Measurements from ENCODE around the gene ZNF146. TPM values are rescaled to one million over a fixed set of nuclear protein-coding genes. Genes with fewer than 3 reads are reported as not detected.
"Not testable (repeated sequence)": the region's sequence is repeated elsewhere in the genome, so short reads cannot be mapped to it uniquely, and the experiment has no call there.

The ZNF146 gene
- 100 to 1,000 TPM; 122 to 129 TPM for total RNA-seq
- polyA plus RNA-seq = 80.6 TPM

DNA sequence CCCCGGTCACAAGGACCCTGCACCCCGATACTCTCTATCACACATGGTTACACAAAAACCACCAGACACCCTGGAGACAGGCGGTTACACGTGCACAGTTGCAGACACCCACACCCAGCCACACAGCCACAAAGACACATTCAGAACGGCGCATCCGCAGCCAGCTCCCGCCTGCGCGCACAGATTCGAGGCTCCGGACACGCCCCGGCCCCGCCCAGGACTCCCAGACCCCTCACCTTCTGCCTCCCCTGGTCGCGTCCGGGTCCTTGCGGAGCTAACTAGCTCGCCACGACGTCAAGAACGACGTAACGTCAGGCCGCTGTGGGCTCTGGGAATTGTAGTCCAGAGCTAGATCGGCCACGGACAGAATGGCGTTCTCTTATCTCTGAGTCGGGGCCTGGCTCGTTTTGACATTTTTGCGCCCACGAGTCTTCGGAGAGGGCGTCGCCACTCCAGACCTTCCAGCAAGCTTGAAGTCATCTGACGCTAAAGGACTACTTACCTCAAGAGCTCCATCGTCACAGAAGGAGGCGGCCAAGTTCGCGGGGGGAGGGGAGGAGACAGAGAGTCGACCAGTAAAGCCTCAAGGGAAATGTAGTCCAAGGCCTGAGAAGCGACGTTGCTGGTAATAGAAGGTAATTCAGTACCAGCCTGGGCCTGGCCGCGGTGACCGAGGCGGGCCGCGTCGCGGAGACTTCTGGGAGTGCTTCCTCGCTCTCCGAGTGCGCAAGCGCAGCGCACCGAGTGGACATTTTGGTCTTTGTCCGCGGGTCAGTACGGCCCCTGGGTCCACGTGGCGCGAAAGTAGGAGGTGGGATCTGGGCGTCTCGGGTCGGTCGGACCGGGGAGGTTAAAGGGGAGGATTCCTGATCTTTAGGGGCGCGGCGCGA lies at the start of gene ZNF146, which contains the start of gene ZNF565:
ZNF146 (plus strand) TSS at position 721 of the 890 bp plus-strand sequence. CDS start 21,335 bp downstream, outside the sequence.
ZNF565 (minus strand) TSS at position 280 of the 890 bp plus-strand sequence. CDS start 12,680 bp downstream, outside the sequence.
- peak within 1 kb of the TSS; percentile 96 for H3K4me3 ChIP-seq (ENCODE audit: low read length)
- H3K36me3 ChIP-seq (ENCODE audit: insufficient read depth, low read length) = no peaks in the 10 kb centered on the region
- H3K27ac Mint-ChIP-seq = peak within 1 kb of the TSS in 1 of 8 donors; percentile 86
- ChIA-PET POLR2A (interaction anchor here (0.5 to 2.3 kb wide), 13 partner anchors 52 to 1255 kb away, joined by 3 to 21 read pairs (median 5); partner anchors contain the start of genes CAPNS1, POLR2I, TBCB and THAP8), CTCF (interaction anchor here (0.8 to 1.8 kb wide), 2 partner anchors 87 to 313 kb away, joined by 3 to 6 read pairs; partner anchors contain the start of gene ZNF260)
- peak within 1 kb of the TSS; percentile 95 for H3K27ac ChIP-seq (ENCODE audit: low read depth, low read length)
- no peaks in the 10 kb centered on the region for H3K27me3 ChIP-seq (ENCODE audit: insufficient read depth, low read length, poor library complexity, severe bottlenecking)
- peaks cover 3 to 11% (median 5%) of the 10 kb centered on the region in 3 donors for H3K36me3 Mint-ChIP-seq
- H3K9me3 ChIP-seq (ENCODE audit: low read length) = no peaks in the 10 kb centered on the region
- no peaks in the 10 kb centered on the region for H3K9me3 Mint-ChIP-seq
- H3K4me3 Mint-ChIP-seq = no peak within 1 kb of the TSS
- peak; percentile 93 to 97 (median 95) for DNase-seq
- H3K4me1 Mint-ChIP-seq = peaks cover 23 to 36% (median 30%) of the 10 kb centered on the region in 3 donors
- peaks cover 22% of the 10 kb centered on the region for H3K4me1 ChIP-seq (ENCODE audit: insufficient read depth, low read length)
- H3K27me3 Mint-ChIP-seq = no peaks in the 10 kb centered on the region

DNA sequence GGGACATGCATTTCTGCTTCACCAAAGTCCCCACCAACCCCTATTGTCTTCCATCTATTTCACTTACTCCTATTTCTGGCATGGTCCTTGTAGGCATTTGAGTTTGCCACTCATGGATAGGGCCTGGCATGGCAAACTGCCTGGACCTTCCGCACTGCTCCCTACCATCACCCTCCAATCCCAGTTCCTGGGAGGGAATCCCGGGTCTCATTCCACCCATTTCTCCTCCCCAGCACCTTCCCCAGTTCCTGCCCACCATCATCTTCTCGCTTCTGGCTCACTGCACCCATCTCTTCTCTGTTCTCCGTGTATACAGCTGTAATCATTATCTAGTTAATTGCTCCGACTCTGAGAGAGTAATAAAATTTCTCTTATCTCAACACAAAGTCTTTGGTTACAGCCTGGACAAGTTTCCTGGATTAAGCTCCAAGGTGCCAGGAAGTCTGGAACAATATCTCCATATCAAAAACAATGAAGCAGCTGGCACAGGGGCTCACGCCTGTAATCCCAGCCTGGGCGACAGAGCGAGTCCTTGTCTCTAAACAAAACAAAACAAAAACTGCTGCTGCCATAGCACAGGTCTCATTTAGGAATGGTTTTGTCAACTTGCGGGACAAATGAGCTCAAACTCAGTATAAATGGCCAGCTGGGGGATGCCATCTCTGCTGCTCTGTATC lies 45.7 kb upstream of the ZNF146 start:
- peaks cover 3 to 4% (median 4%) of the 10 kb centered on the region in 3 donors for H3K4me1 Mint-ChIP-seq
- H3K27ac Mint-ChIP-seq = peak overlapping the region in 3 of 8 donors; percentile 11 to 87 (median 35)

DNA sequence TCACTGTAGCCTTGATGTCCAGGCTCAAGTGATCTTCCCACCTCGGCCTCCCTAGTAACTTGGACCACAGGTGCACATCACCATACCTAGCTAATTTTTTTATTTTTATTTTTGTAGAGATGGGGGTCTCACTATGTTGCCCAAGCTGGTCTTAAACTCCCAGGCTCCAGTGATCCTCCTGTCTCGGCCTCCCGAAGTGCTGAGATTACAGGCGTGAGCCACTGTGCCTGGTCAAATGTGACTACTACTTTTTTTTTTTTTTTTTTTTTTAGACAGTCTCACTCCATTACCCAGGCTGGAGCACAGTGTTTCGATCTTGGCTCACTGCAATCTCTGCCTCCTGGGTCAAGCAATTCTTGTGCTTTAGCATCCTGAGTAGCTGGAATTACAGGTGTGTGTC lies 42.1 kb upstream of the ZNF146 start:
- no peak overlapping the region for H3K4me3 ChIP-seq (ENCODE audit: low read length)
- H3K27ac ChIP-seq (ENCODE audit: low read depth, low read length) = no peak overlapping the region
- Mint-ChIP-seq H3K4me3 (no peak overlapping the region), H3K36me3 (no peaks in the 10 kb centered on the region), H3K27ac (peak overlapping the region in 1 of 8 donors; percentile 31), H3K9me3 (no peaks in the 10 kb centered on the region), H3K4me1 (peaks cover 3 to 4% (median 4%) of the 10 kb centered on the region in 3 donors), H3K27me3 (no peaks in the 10 kb centered on the region)
- POLR2A ChIA-PET = no interaction called here
- no peak for DNase-seq
- no peaks in the 10 kb centered on the region for H3K36me3 ChIP-seq (ENCODE audit: insufficient read depth, low read length)
- H3K4me1 ChIP-seq (ENCODE audit: insufficient read depth, low read length) = no peaks in the 10 kb centered on the region
- no peaks in the 10 kb centered on the region for H3K27me3 ChIP-seq (ENCODE audit: insufficient read depth, low read length, poor library complexity, severe bottlenecking)
- no peaks in the 10 kb centered on the region for H3K9me3 ChIP-seq (ENCODE audit: low read length)
- CTCF ChIA-PET = interaction anchor here (1.1 to 13.0 kb wide), 2 partner anchors 38 to 45 kb away, joined by 3 to 165 read pairs; no protein-coding TSS in a partner anchor

More for the DNA sequence above, 45.7 kb upstream of the ZNF146 start:
- H3K9me3 Mint-ChIP-seq = no peaks in the 10 kb centered on the region
- Histone ChIP-seq H3K27ac (ENCODE audit: low read depth, low read length) (no peak overlapping the region), H3K27me3 (ENCODE audit: insufficient read depth, low read length, poor library complexity, severe bottlenecking) (no peaks in the 10 kb centered on the region), H3K9me3 (ENCODE audit: low read length) (no peaks in the 10 kb centered on the region), H3K4me3 (ENCODE audit: low read length) (no peak overlapping the region), H3K36me3 (ENCODE audit: insufficient read depth, low read length) (no peaks in the 10 kb centered on the region), H3K4me1 (ENCODE audit: insufficient read depth, low read length) (no peaks in the 10 kb centered on the region)
- no peaks in the 10 kb centered on the region for H3K27me3 Mint-ChIP-seq
- ChIA-PET CTCF (interaction anchor here (0.6 to 13.0 kb wide), 5 partner anchors 10 to 91 kb away, joined by 3 to 165 read pairs (median 3); partner anchors contain the start of genes POLR2I and TBCB), POLR2A (interaction anchor here (1.6 kb wide), 1 partner anchor 54 kb away, joined by 5 read pairs; the partner anchor contains the start of genes POLR2I and TBCB)
- H3K4me3 Mint-ChIP-seq = no peak overlapping the region
- no peaks in the 10 kb centered on the region for H3K36me3 Mint-ChIP-seq
- no peak for DNase-seq

DNA sequence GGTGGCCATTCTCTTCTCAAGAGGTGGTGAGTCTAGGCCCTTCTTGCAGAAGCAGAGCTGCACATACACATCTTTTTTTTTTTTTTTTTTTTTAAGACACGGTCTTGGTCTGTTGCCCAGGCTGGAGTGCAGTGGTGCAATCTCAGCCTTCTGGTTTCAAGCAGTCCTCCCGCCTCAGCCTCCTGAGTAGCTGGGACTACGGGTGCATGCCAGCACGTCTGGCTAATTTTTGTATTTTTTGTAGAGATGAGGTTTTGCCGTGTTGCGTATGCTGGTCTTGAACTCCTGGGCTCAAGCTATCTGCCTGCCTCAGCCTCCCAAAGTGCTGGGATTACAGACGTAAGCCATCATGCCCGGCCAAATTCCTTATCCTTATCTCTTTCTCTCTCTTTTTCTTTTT lies 41.1 kb upstream of the ZNF146 start:
- H3K9me3 ChIP-seq (ENCODE audit: low read length); H3K27me3 ChIP-seq (ENCODE audit: insufficient read depth, low read length, poor library complexity, severe bottlenecking); H3K4me3 Mint-ChIP-seq; H3K27me3 Mint-ChIP-seq; H3K36me3 ChIP-seq (ENCODE audit: insufficient read depth, low read length); H3K4me3 ChIP-seq (ENCODE audit: low read length); H3K27ac ChIP-seq (ENCODE audit: low read depth, low read length); H3K9me3 Mint-ChIP-seq; POLR2A ChIA-PET; H3K4me1 Mint-ChIP-seq; H3K4me1 ChIP-seq (ENCODE audit: insufficient read depth, low read length); DNase-seq; H3K36me3 Mint-ChIP-seq: not testable (repeated sequence)
- CTCF ChIA-PET = interaction anchor here (13.0 kb wide), 1 partner anchor 46 kb away, joined by 165 read pairs; no protein-coding TSS in a partner anchor
- peak overlapping the region in 2 of 8 donors; percentile 10 to 95 for H3K27ac Mint-ChIP-seq

DNA sequence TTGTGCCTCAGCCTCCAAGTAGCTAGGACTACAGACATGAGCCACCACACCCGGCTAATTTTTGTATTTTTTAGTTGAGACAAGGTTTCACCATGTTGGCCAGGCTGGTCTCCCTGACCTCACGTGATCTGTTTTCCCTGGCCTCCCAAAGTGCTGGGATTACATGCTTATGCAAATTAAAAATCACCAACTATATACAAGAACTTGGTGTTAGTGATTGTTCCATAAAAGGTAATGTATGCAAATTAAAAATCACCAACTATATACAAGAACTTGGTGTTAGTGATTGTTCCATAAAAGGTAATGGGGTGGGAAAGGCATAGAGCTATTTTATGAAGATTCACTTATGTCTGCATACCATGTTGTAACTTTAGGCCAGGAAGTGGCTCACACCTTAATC lies 35.8 kb upstream of the ZNF146 start:
- H3K9me3 Mint-ChIP-seq; POLR2A ChIA-PET; H3K4me1 ChIP-seq (ENCODE audit: insufficient read depth, low read length); H3K36me3 ChIP-seq (ENCODE audit: insufficient read depth, low read length); H3K4me3 ChIP-seq (ENCODE audit: low read length); DNase-seq; H3K4me1 Mint-ChIP-seq; H3K27me3 ChIP-seq (ENCODE audit: insufficient read depth, low read length, poor library complexity, severe bottlenecking); H3K9me3 ChIP-seq (ENCODE audit: low read length); H3K27ac ChIP-seq (ENCODE audit: low read depth, low read length); H3K27me3 Mint-ChIP-seq; H3K4me3 Mint-ChIP-seq: not testable (repeated sequence)
- H3K36me3 Mint-ChIP-seq = peaks cover 4 to 18% (median 7%) of the 10 kb centered on the region in 3 donors
- H3K27ac Mint-ChIP-seq = peak overlapping the region in 1 of 8 donors; percentile 38
- CTCF ChIA-PET = interaction anchor here (1.5 to 1.6 kb wide), 2 partner anchors 9 to 51 kb away, joined by 6 to 8 read pairs; no protein-coding TSS in a partner anchor

DNA sequence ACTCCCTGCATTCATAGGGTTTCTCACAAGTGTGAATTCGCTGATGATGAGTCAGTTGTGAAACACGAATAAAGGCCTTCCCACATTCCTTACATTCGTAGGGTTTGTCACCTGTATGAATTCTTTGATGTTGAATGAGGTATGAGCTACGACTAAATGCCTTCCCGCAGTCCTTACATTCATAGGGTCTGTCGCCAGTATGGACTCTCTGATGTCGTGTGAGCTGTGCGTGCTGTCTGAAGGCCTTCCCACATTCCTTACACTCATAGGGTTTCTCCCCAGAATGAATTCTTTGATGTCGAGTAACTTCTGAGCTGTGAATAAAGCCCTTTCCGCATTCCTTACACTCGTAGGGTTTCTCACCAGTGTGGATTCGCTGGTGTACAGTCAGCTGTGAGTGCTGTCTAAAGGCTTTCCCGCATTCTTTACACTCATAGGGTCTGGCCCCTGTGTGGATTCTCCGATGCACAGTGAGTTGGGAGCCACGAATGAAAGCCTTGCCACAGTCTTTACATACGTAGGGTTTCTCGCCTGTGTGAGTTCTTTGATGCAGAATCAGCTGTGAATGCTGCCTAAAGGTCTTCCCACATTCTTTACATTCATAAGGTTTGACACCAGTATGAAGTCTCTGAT lies 32.2 kb upstream of the ZNF146 start:
- POLR2A ChIA-PET = no interaction called here
- H3K4me3 Mint-ChIP-seq = no peak overlapping the region
- CTCF ChIA-PET = no interaction called here
- peaks cover 10% of the 10 kb centered on the region for H3K36me3 ChIP-seq (ENCODE audit: insufficient read depth, low read length)
- no peaks in the 10 kb centered on the region for H3K4me1 ChIP-seq (ENCODE audit: insufficient read depth, low read length)
- no peak overlapping the region for H3K27ac Mint-ChIP-seq
- no peaks in the 10 kb centered on the region for H3K4me1 Mint-ChIP-seq
- no peak overlapping the region for H3K4me3 ChIP-seq (ENCODE audit: low read length)
- no peaks in the 10 kb centered on the region for H3K27me3 ChIP-seq (ENCODE audit: insufficient read depth, low read length, poor library complexity, severe bottlenecking)
- no peaks in the 10 kb centered on the region for H3K9me3 ChIP-seq (ENCODE audit: low read length)
- no peaks in the 10 kb centered on the region for H3K27me3 Mint-ChIP-seq
- no peak overlapping the region for H3K27ac ChIP-seq (ENCODE audit: low read depth, low read length)
- DNase-seq = no peak
- H3K36me3 Mint-ChIP-seq = peaks cover 4 to 27% (median 11%) of the 10 kb centered on the region in 3 donors
- H3K9me3 Mint-ChIP-seq = no peaks in the 10 kb centered on the region

DNA sequence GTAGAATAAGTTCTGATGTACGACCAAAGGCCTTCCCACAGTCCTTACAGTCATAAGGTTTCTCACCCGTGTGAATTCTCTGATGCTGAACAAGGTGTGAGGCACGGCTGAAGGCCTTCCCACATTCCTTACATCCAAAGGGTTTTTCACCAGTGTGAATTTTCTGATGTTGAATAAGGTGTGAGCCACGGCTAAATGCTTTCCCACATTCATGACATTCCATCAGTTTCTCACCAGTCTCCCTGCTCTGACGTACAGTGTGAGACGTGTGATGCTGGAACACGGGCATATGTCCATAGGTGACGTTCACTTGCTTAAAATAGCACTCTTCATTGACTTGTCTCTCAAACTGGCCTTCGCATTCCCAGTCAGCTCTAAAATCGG lies 31.7 kb upstream of the ZNF146 start:
- Mint-ChIP-seq H3K4me1 (no peaks in the 10 kb centered on the region), H3K27me3 (no peaks in the 10 kb centered on the region), H3K27ac (no peak overlapping the region), H3K36me3 (peaks cover 4 to 27% (median 11%) of the 10 kb centered on the region in 3 donors), H3K9me3 (no peaks in the 10 kb centered on the region), H3K4me3 (no peak overlapping the region)
- H3K9me3 ChIP-seq (ENCODE audit: low read length) = no peaks in the 10 kb centered on the region
- DNase-seq = no peak
- no peaks in the 10 kb centered on the region for H3K27me3 ChIP-seq (ENCODE audit: insufficient read depth, low read length, poor library complexity, severe bottlenecking)
- H3K36me3 ChIP-seq (ENCODE audit: insufficient read depth, low read length) = peaks cover 10% of the 10 kb centered on the region
- POLR2A ChIA-PET = no interaction called here
- no peaks in the 10 kb centered on the region for H3K4me1 ChIP-seq (ENCODE audit: insufficient read depth, low read length)
- no peak overlapping the region for H3K4me3 ChIP-seq (ENCODE audit: low read length)
- CTCF ChIA-PET = no interaction called here
- H3K27ac ChIP-seq (ENCODE audit: low read depth, low read length) = no peak overlapping the region

All from CD8-positive, alpha-beta memory T cell (primary cell).